Loucy (cell line): ENCODE measurements around the gene POLA1.

Experiments used
- EZH2phosphoT487 ChIP-seq: fragments of 200-600 bp; IDR thresholded peaks from 2 replicates; pipeline ENCODE4 v1.6.1; 2018; ENCODE audit warnings: antibody characterized with exemption, mild to moderate bottlenecking, moderate library complexity, borderline replicate concordance
- TF ChIP-seq, protein P1 (sequence below): fragments of 200-600 bp; sonication (generic); conservative IDR thresholded peaks from 2 replicates; pipeline ENCODE4 v1.5.1; 2014; ENCODE audit warnings: mild to moderate bottlenecking, antibody characterized with exemption, low read length

DNA sequence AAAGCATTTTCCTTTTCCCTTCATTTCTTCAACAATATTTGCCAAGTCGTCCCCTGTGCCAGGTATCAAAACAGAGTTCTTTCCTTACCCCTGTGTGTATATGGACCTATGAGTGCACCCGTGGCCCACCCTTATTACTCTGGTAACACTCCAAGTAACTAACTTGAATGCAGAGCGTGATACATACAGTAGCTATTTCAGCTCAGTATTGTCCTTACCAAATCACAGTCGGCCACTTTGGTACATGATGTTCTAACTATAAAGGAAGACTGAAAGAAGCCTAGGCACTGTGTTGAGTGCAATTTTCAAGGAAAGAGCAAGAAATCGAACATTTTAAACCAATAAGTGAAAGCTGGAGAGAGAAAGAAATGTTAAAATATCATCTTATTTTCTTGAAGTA is 233.7 kb downstream of the POLA1 start:
- TF ChIP-seq, protein P1, sequence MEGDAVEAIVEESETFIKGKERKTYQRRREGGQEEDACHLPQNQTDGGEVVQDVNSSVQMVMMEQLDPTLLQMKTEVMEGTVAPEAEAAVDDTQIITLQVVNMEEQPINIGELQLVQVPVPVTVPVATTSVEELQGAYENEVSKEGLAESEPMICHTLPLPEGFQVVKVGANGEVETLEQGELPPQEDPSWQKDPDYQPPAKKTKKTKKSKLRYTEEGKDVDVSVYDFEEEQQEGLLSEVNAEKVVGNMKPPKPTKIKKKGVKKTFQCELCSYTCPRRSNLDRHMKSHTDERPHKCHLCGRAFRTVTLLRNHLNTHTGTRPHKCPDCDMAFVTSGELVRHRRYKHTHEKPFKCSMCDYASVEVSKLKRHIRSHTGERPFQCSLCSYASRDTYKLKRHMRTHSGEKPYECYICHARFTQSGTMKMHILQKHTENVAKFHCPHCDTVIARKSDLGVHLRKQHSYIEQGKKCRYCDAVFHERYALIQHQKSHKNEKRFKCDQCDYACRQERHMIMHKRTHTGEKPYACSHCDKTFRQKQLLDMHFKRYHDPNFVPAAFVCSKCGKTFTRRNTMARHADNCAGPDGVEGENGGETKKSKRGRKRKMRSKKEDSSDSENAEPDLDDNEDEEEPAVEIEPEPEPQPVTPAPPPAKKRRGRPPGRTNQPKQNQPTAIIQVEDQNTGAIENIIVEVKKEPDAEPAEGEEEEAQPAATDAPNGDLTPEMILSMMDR, result no peak
- no peak for TF ChIP-seq EZH2phosphoT487
